Mesendoderm (in vitro differentiated cells): ENCODE results near the gene GLIPR1L2.

ENCODE experiments used
- DNase-seq: peaks from one replicate; pipeline ENCODE4 v3.0.0; 2013
- H2AK5ac ChIP-seq: 2 replicates; pipeline ENCODE4 v1.6.1; 2013; ENCODE audit warnings: low read length, inconsistent platforms
- H2BK120ac ChIP-seq: 2 replicates; pipeline ENCODE4 v1.6.1; 2013; ENCODE audit warnings: low read depth, mild to moderate bottlenecking, low read length, moderate library complexity, mixed read lengths
- H2BK15ac ChIP-seq: replicated peaks from 2 replicates; pipeline ENCODE4 v1.6.1; 2013; ENCODE audit warnings: low read depth, mild to moderate bottlenecking, moderate library complexity
- H2BK5ac ChIP-seq: 2 replicates; pipeline ENCODE4 v1.6.1; 2013; ENCODE audit warnings: low read length, inconsistent platforms
- H3K18ac ChIP-seq: 2 replicates; pipeline ENCODE4 v1.6.1; 2013; ENCODE audit warnings: mild to moderate bottlenecking, low read length, mixed read lengths
- H3K23ac ChIP-seq: one replicate; pipeline ENCODE4 v1.6.1; 2013; ENCODE audit warnings: low read length
- H3K27ac ChIP-seq: 2 replicates; pipeline ENCODE4 v1.5.1; 2013; ENCODE audit warnings: low read depth, mild to moderate bottlenecking, inconsistent platforms, low read length, moderate library complexity
- H3K27me3 ChIP-seq: 2 replicates; pipeline ENCODE4 v1.6.1; 2013; ENCODE audit warnings: low read length, control low read depth, mild to moderate bottlenecking, inconsistent platforms; ENCODE audit not compliant: insufficient read depth, poor library complexity
- H3K36me3 ChIP-seq: 2 replicates; pipeline ENCODE4 v1.6.1; 2013; ENCODE audit warnings: low read length, inconsistent platforms; ENCODE audit not compliant: control insufficient read depth, insufficient read depth
- H3K4ac ChIP-seq: one replicate; pipeline ENCODE4 v1.6.1; 2013; ENCODE audit warnings: low read depth, mild to moderate bottlenecking, low read length, moderate library complexity
- H3K4me1 ChIP-seq: 2 replicates; pipeline ENCODE4 v1.6.1; 2013; ENCODE audit warnings: low read depth, low read length, inconsistent platforms; ENCODE audit not compliant: control insufficient read depth
- H3K4me2 ChIP-seq: 2 replicates; pipeline ENCODE4 v1.6.1; 2013; ENCODE audit warnings: low read length
- H3K4me3 ChIP-seq: 2 replicates; pipeline ENCODE4 v1.5.1; 2013; ENCODE audit warnings: mild to moderate bottlenecking, low read length
- H3K56ac ChIP-seq: one replicate; pipeline ENCODE4 v1.6.1; 2013; ENCODE audit warnings: low read length
- H3K79me1 ChIP-seq: 2 replicates; pipeline ENCODE4 v1.6.1; 2013; ENCODE audit warnings: low read length, inconsistent platforms
- H3K79me2 ChIP-seq: 2 replicates; pipeline ENCODE4 v1.6.1; 2013; ENCODE audit warnings: mild to moderate bottlenecking, low read length; ENCODE audit not compliant: control insufficient read depth, insufficient read depth
- H3K9ac ChIP-seq: 2 replicates; pipeline ENCODE4 v1.6.1; 2013; ENCODE audit warnings: low read length, inconsistent platforms
- H4K5ac ChIP-seq: one replicate; pipeline ENCODE4 v1.6.1; 2013; ENCODE audit warnings: low read length
- H4K8ac ChIP-seq: one replicate; pipeline ENCODE4 v1.6.1; 2013; ENCODE audit warnings: low read depth, mild to moderate bottlenecking, control low read depth, low read length, moderate library complexity
- WGBS: extraction: QIAGEN DNeasy Blood & Tissue Kit; methylation state at CpG from one replicate; pipeline ENCODE4 v1.1.7; 2013; ENCODE audit warnings: low lambda C conversion rate, missing lambda C conversion rate; ENCODE audit not compliant: insufficient coverage; ENCODE audit errors: extremely low coverage; 5-methylcytosine and 5-hydroxymethylcytosine counted together

The GLIPR1L2 gene

DNA sequence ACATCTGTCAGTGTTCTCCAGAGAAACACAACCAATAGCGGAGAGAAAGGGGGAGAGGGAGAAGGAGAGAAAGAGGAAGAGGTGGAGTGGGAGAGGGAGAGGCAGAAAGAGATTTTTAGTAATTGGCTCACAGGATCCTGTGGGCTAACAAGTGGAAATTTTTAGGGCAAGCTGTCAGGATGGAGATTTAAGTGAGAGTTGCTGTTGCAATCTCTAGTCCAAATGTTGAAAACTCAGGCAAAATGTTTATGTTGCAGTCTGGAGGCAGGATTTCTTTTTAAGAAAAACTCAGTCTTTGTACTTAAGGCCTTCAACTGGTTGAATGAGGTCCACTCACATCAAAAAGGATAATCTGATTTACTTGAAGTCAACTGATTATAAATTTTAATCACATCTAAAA lies 12.5 kb upstream of the GLIPR1L2 start:
- Histone ChIP-seq H3K56ac (no peak overlapping the region), H3K36me3 (no peaks in the 10 kb centered on the region), H4K8ac (no peak overlapping the region), H3K4ac (no peak overlapping the region), H2BK5ac (no peak overlapping the region), H2BK120ac (no peak overlapping the region), H3K4me1 (no peaks in the 10 kb centered on the region), H3K4me3 (no peak overlapping the region), H3K9ac (no peak overlapping the region), H2AK5ac (no peak overlapping the region), H3K27ac (no peak overlapping the region), H3K27me3 (no peaks in the 10 kb centered on the region), H3K23ac (no peak overlapping the region), H2BK15ac (no peak overlapping the region), H3K4me2 (no peak overlapping the region), H3K18ac (no peak overlapping the region), H3K79me2 (no peaks in the 10 kb centered on the region), H4K5ac (no peak overlapping the region), H3K79me1 (no peaks in the 10 kb centered on the region)
- DNase-seq = no peak
- no CpG with 5 or more reads among the region's 1 CpG for WGBS

DNA sequence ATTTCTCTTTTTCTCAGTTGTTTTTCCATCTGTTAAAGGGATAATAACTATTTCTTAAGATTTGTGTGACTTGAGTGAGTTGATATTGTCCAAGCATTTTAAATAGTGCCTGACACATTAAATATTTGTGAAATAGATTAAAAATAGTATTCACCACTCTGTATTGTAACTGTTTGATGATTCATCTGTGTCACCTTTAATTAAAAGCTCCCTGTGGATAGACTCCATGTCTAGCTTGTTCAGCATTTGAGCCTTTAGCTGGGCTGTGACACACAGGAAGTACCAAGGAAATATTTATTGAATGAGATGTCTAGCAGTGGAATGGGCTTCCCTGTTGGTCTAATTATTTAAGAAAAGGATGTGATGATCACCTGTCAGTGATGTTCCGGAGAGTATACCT lies 1.8 kb upstream of the GLIPR1L2 start:
- Histone ChIP-seq H3K4ac (no peak overlapping the region), H4K8ac (no peak overlapping the region), H4K5ac (no peak overlapping the region), H2AK5ac (no peak overlapping the region), H3K4me1 (no peaks in the 10 kb centered on the region), H3K4me2 (no peak overlapping the region), H3K79me2 (no peaks in the 10 kb centered on the region), H2BK15ac (no peak overlapping the region), H3K9ac (no peak overlapping the region), H3K56ac (no peak overlapping the region), H2BK5ac (no peak overlapping the region), H3K18ac (no peak overlapping the region), H3K4me3 (no peak overlapping the region), H3K27ac (no peak overlapping the region), H3K23ac (no peak overlapping the region), H3K27me3 (no peaks in the 10 kb centered on the region), H3K79me1 (no peaks in the 10 kb centered on the region), H2BK120ac (no peak overlapping the region), H3K36me3 (no peaks in the 10 kb centered on the region)
- no peak for DNase-seq
- no CpG with 5 or more reads among the region's 1 CpG for WGBS

DNA sequence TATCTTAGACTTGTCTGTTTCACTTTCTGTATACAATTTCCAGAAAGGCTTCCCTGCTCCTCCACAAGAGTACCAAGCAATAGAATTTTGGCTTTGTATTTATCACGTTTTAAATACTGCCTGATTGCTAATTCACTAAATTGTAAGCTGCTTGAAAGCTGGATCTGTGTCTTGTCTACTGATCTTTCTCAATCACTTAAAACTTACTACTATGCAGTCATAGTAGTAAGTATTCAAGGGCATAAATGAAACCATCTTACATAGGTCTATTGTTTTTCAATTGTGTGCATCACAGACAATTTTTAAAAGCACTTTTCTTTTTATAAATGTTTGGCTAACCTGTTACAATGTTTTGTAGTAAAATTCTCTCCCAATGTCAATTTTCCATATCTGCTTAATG lies 1.2 kb upstream of the GLIPR1L2 start:
- no peak overlapping the region for H2BK15ac ChIP-seq
- no peak overlapping the region for H3K4ac ChIP-seq
- no peak overlapping the region for H2BK5ac ChIP-seq
- H4K8ac ChIP-seq = no peak overlapping the region
- H3K4me3 ChIP-seq = no peak overlapping the region
- H2AK5ac ChIP-seq = no peak overlapping the region
- H3K4me2 ChIP-seq = no peak overlapping the region
- no peak overlapping the region for H4K5ac ChIP-seq
- no peaks in the 10 kb centered on the region for H3K79me1 ChIP-seq
- no peak overlapping the region for H2BK120ac ChIP-seq
- H3K56ac ChIP-seq = no peak overlapping the region
- no peaks in the 10 kb centered on the region for H3K36me3 ChIP-seq
- no peak overlapping the region for H3K23ac ChIP-seq
- no CpG with 5 or more reads among the region's 1 CpG for WGBS
- H3K79me2 ChIP-seq = no peaks in the 10 kb centered on the region
- H3K9ac ChIP-seq = no peak overlapping the region
- H3K4me1 ChIP-seq = no peaks in the 10 kb centered on the region
- H3K27ac ChIP-seq = no peak overlapping the region
- no peaks in the 10 kb centered on the region for H3K27me3 ChIP-seq
- DNase-seq = no peak
- no peak overlapping the region for H3K18ac ChIP-seq

DNA sequence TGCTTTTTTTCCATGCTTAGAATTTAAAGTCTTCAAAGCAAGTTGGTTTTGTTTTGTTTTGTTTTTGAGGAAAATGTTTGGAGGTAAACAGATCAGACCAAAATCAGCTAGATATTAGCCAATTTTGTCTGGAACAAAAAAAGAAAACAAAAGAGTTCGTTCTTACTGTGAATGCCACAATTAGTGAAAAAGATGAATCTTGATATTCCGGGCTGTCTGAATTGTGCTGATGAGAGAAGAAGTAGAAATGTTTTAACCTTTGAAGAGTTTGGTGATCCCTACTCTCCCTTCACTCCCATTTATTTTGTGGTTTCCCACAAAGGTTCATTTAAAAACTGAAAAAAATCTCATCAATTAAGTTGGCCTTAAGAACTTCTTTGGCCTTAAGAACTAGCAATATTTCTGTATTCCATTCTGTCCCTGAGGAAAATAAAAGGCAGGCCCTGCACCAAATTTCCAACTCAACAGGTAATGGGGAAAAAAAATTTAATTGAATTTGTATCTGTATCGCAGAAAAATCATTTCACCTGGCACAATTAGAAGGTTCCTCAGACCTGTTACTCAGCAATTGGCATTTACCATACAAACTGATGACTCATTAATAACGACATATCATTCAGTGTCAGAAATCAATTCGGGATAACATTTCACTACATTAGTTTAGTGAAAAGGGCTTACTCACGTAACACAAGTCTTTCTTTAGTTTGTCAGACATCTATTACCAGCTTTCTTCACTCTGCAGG lies 562 bp upstream of the GLIPR1L2 start:
- no peaks in the 10 kb centered on the region for H3K36me3 ChIP-seq
- H2BK120ac ChIP-seq = no peak overlapping the region
- no peak overlapping the region for H4K8ac ChIP-seq
- H3K79me2 ChIP-seq = no peaks in the 10 kb centered on the region
- no peak overlapping the region for H3K4me3 ChIP-seq
- WGBS = no CpG with 5 or more reads among the region's 6 CpGs
- no peak overlapping the region for H3K4ac ChIP-seq
- no peak overlapping the region for H3K18ac ChIP-seq
- DNase-seq = no peak
- no peak overlapping the region for H2BK5ac ChIP-seq
- H3K4me1 ChIP-seq = no peaks in the 10 kb centered on the region
- no peak overlapping the region for H3K23ac ChIP-seq
- no peak overlapping the region for H3K9ac ChIP-seq
- H3K4me2 ChIP-seq = no peak overlapping the region
- no peaks in the 10 kb centered on the region for H3K79me1 ChIP-seq
- no peak overlapping the region for H3K27ac ChIP-seq
- H2AK5ac ChIP-seq = no peak overlapping the region
- H4K5ac ChIP-seq = no peak overlapping the region
- peak overlapping the region; percentile 57 for H2BK15ac ChIP-seq
- H3K27me3 ChIP-seq = no peaks in the 10 kb centered on the region
- H3K56ac ChIP-seq = no peak overlapping the region

DNA sequence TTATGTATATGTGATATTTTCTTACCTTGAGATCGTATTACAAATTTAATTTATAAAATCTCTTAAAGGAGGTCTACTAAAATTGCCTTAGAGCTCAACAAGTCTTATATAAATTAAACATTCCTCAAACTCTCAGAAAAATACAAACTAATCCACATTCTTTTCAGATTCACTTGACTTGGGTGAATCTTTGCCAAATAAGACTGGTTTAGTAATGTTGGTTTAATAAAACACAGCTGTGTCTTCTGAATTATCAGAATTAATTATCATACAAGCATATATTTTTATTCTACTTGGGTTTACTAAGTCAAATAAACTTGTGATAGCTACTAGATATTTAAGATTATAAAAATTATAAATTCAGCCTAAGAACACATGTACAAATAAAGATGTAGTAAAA lies 13.3 kb downstream of the GLIPR1L2 start:
- Histone ChIP-seq H3K4ac (no peak overlapping the region), H3K79me2 (no peaks in the 10 kb centered on the region), H3K18ac (no peak overlapping the region), H2BK15ac (no peak overlapping the region), H3K9ac (no peak overlapping the region), H3K36me3 (no peaks in the 10 kb centered on the region), H3K27ac (no peak overlapping the region), H3K4me3 (no peak overlapping the region), H2BK120ac (no peak overlapping the region), H2AK5ac (no peak overlapping the region), H3K4me2 (no peak overlapping the region), H3K23ac (no peak overlapping the region), H4K8ac (no peak overlapping the region), H4K5ac (no peak overlapping the region), H3K4me1 (no peaks in the 10 kb centered on the region), H2BK5ac (no peak overlapping the region), H3K56ac (no peak overlapping the region), H3K79me1 (no peaks in the 10 kb centered on the region), H3K27me3 (no peaks in the 10 kb centered on the region)
- WGBS = no CpG with 5 or more reads among the region's 1 CpG
- no peak for DNase-seq

DNA sequence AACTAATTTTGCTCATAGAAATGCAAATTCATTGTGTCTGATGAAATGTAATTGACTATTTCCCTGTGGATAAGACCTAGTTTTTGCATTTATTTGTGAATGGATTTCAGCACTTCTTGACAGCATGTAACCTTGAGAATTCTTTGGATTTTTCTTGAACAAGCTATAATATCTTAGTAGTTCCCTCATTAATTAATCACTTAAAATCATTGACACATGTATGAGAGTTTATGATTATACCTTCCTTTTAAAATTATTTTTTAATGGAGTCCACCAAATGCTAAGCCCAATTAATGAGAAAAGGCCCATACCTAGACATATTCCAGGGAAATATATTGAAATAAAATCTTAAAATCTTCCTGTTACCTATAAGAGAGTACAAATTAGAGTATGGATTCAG lies 16.8 kb downstream of the GLIPR1L2 start:
- no peak overlapping the region for H3K27ac ChIP-seq
- no peaks in the 10 kb centered on the region for H3K27me3 ChIP-seq
- H3K18ac ChIP-seq = no peak overlapping the region
- no peak overlapping the region for H2BK120ac ChIP-seq
- H3K9ac ChIP-seq = no peak overlapping the region
- H2BK5ac ChIP-seq = no peak overlapping the region
- H3K4me2 ChIP-seq = no peak overlapping the region
- H3K36me3 ChIP-seq = no peaks in the 10 kb centered on the region
- DNase-seq = no peak
- H2BK15ac ChIP-seq = no peak overlapping the region
- no peak overlapping the region for H3K4ac ChIP-seq
- no peaks in the 10 kb centered on the region for H3K4me1 ChIP-seq
- H3K23ac ChIP-seq = no peak overlapping the region
- no peak overlapping the region for H3K4me3 ChIP-seq
- no peaks in the 10 kb centered on the region for H3K79me2 ChIP-seq
- H3K79me1 ChIP-seq = no peaks in the 10 kb centered on the region
- no peak overlapping the region for H4K5ac ChIP-seq
- no peak overlapping the region for H4K8ac ChIP-seq
- H3K56ac ChIP-seq = no peak overlapping the region
- H2AK5ac ChIP-seq = no peak overlapping the region
